ENCODE measurements around the gene SLC6A7.

DNA sequence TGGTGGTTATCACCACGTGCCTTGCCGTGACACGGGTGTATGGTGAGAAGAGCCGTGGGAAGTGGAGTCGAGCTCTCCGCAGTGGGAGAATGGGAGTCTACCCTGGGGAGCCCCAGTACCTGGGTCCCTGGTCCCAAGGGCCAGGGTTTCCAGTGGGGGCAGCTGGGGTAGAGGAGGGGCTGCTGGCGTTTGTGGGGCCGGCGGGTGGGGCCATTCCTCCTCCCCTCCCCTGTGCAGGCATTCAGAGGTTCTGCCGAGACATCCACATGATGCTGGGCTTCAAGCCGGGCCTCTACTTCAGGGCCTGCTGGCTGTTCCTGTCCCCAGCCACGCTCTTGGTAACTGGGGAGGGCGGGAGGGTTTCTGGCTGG lies 14.7 kb downstream of the SLC6A7 start:
- TF ChIP-seq GATA2 (IDR thresholded peaks at IDR 0.05; ENCODE audit: low read depth, low read length) (no peak), GATA3 (IDR thresholded peaks at IDR 0.05; ENCODE audit: low read depth, low read length) (no peak)
